ENCODE data around the gene PTRH1. TPM values are rescaled to one million over a fixed set of nuclear protein-coding genes. Genes with fewer than 3 reads are reported as not detected.

Gene PTRH1
- total RNA-seq, 1 experiment from 2014 or later, result 16.9 TPM

- TF ChIP-seq, protein P1, sequence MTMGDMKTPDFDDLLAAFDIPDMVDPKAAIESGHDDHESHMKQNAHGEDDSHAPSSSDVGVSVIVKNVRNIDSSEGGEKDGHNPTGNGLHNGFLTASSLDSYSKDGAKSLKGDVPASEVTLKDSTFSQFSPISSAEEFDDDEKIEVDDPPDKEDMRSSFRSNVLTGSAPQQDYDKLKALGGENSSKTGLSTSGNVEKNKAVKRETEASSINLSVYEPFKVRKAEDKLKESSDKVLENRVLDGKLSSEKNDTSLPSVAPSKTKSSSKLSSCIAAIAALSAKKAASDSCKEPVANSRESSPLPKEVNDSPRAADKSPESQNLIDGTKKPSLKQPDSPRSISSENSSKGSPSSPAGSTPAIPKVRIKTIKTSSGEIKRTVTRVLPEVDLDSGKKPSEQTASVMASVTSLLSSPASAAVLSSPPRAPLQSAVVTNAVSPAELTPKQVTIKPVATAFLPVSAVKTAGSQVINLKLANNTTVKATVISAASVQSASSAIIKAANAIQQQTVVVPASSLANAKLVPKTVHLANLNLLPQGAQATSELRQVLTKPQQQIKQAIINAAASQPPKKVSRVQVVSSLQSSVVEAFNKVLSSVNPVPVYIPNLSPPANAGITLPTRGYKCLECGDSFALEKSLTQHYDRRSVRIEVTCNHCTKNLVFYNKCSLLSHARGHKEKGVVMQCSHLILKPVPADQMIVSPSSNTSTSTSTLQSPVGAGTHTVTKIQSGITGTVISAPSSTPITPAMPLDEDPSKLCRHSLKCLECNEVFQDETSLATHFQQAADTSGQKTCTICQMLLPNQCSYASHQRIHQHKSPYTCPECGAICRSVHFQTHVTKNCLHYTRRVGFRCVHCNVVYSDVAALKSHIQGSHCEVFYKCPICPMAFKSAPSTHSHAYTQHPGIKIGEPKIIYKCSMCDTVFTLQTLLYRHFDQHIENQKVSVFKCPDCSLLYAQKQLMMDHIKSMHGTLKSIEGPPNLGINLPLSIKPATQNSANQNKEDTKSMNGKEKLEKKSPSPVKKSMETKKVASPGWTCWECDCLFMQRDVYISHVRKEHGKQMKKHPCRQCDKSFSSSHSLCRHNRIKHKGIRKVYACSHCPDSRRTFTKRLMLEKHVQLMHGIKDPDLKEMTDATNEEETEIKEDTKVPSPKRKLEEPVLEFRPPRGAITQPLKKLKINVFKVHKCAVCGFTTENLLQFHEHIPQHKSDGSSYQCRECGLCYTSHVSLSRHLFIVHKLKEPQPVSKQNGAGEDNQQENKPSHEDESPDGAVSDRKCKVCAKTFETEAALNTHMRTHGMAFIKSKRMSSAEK (CRISPR knock-in tag; IDR thresholded peaks at IDR 0.05; ENCODE audit: borderline replicate concordance), result no peak
- no peak for TF ChIP-seq TEAD1 (CRISPR knock-in tag; IDR thresholded peaks at IDR 0.05)
- no peak for TF ChIP-seq TP53 (CRISPR knock-in tag; IDR thresholded peaks at IDR 0.05)
- no peak for TF ChIP-seq ZNF138 (CRISPR knock-in tag; conservative IDR thresholded peaks at IDR 0.05)
- TF ChIP-seq, protein P2, sequence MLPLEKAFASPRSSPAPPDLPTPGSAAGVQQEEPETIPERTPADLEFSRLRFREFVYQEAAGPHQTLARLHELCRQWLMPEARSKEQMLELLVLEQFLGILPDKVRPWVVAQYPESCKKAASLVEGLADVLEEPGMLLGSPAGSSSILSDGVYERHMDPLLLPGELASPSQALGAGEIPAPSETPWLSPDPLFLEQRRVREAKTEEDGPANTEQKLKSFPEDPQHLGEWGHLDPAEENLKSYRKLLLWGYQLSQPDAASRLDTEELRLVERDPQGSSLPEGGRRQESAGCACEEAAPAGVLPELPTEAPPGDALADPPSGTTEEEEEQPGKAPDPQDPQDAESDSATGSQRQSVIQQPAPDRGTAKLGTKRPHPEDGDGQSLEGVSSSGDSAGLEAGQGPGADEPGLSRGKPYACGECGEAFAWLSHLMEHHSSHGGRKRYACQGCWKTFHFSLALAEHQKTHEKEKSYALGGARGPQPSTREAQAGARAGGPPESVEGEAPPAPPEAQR (CRISPR knock-in tag; IDR thresholded peaks at IDR 0.05), result no peak
- TF ChIP-seq, protein P3, sequence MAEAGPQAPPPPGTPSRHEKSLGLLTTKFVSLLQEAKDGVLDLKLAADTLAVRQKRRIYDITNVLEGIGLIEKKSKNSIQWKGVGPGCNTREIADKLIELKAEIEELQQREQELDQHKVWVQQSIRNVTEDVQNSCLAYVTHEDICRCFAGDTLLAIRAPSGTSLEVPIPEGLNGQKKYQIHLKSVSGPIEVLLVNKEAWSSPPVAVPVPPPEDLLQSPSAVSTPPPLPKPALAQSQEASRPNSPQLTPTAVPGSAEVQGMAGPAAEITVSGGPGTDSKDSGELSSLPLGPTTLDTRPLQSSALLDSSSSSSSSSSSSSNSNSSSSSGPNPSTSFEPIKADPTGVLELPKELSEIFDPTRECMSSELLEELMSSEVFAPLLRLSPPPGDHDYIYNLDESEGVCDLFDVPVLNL (CRISPR knock-in tag; IDR thresholded peaks at IDR 0.05; ENCODE audit: borderline replicate concordance, low read depth), result no peak
- no peak for TF ChIP-seq RELA (CRISPR knock-in tag; IDR thresholded peaks at IDR 0.05; ENCODE audit: borderline replicate concordance)
These were observed 23.4 kb downstream of the PTRH1 start (continued) for GRCh38 chr9:127692071-127692470.

- DNase-seq (ENCODE audit: low spot score) (no peak), ATAC-seq (no peak)
- Mint-ChIP-seq H3K4me1 (no peaks in the 10 kb centered on the region), H3K9me3 (peaks cover 6% of the 10 kb centered on the region), H3K4me3 (no peak overlapping the region), H3K27ac (no peak overlapping the region), H3K27me3 (ENCODE audit: low read depth) (no peaks in the 10 kb centered on the region), H3K36me3 (peaks cover 24% of the 10 kb centered on the region)
- POLR2A ChIA-PET, result no interaction called here
- CTCF ChIA-PET, result interaction anchor here (0.6 to 1.0 kb wide), 4 partner anchors 17 to 187 kb away, joined by 3 to 7 read pairs (median 4); partner anchors contain the start of gene TOR2A
- TF ChIP-seq ZNF219 (CRISPR knock-in tag; IDR thresholded peaks at IDR 0.05; ENCODE audit: borderline replicate concordance), result no peak
- no peak for TF ChIP-seq SP1 (CRISPR knock-in tag; conservative IDR thresholded peaks at IDR 0.05)
These were observed 24.7 kb downstream of the PTRH1 start for GRCh38 chr9:127690735-127691134.

DNA sequence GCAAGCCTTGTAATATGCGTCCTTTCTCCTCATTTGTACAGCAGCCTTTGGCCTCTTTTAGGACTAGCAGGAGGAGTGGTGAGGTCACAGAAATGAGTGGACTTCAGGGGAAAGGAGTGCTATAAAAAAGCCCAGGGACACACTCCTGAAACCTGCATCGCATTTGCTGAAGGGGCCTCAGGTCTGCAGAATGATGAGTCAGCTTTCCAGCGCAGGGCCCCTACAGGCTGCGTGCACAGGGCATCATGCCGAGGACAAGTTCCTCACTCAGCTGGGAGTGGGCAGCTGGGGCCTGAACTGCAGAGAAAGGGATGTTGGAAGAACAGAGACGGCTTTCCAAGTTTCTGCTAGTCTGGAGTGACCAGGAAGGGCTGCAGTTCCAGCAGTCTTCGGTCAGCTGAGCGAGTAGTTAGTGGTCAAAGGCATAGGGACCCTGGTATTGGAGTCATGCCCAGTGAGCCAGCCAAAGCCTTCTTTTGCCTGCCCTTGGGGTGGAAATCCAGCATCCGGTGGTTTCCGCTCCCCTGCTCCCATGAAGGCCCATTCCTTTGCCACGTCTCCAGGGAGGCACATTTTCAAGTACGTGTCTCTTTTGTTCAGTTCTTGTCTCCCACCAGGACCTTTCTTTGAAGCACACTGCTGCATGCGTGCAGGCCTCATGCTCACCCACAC lies 26.0 kb downstream of the PTRH1 start:
- Mint-ChIP-seq H3K36me3 (peaks cover 24% of the 10 kb centered on the region), H3K4me1 (no peaks in the 10 kb centered on the region), H3K9me3 (peaks cover 6% of the 10 kb centered on the region), H3K4me3 (no peak overlapping the region), H3K27me3 (ENCODE audit: low read depth) (no peaks in the 10 kb centered on the region), H3K27ac (0 out of 2 replicates have a peak overlapping the region, but pooled peaks have one; percentile 41)
- TF ChIP-seq CBFB (CRISPR knock-in tag; IDR thresholded peaks at IDR 0.05; ENCODE audit: low read depth) (no peak), AR (CRISPR knock-in tag; IDR thresholded peaks at IDR 0.05) (no peak), CREM (CRISPR knock-in tag; IDR thresholded peaks at IDR 0.05) (no peak), FOXJ3 (CRISPR knock-in tag; IDR thresholded peaks at IDR 0.05; ENCODE audit: borderline replicate concordance) (no peak), USF1 (CRISPR knock-in tag; IDR thresholded peaks at IDR 0.05) (no peak), ETV6 (CRISPR knock-in tag; IDR thresholded peaks at IDR 0.05) (no peak), MYBL2 (CRISPR knock-in tag; IDR thresholded peaks at IDR 0.05) (no peak)
- TF ChIP-seq, protein P4, sequence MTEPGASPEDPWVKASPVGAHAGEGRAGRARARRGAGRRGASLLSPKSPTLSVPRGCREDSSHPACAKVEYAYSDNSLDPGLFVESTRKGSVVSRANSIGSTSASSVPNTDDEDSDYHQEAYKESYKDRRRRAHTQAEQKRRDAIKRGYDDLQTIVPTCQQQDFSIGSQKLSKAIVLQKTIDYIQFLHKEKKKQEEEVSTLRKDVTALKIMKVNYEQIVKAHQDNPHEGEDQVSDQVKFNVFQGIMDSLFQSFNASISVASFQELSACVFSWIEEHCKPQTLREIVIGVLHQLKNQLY (CRISPR knock-in tag; IDR thresholded peaks at IDR 0.05), result no peak
- TF ChIP-seq, protein P3 (CRISPR knock-in tag; IDR thresholded peaks at IDR 0.05; ENCODE audit: borderline replicate concordance, low read depth), result no peak
- ATAC-seq (no peak), DNase-seq (ENCODE audit: low spot score) (no peak)
- ChIA-PET POLR2A (no interaction called here), CTCF (interaction anchor here (1.0 kb wide), 1 partner anchor 111 kb away, joined by 3 read pairs; no protein-coding TSS in a partner anchor)

Measured in WTC11 (cell line).